ENCODE results near the gene NCF4.

DNA sequence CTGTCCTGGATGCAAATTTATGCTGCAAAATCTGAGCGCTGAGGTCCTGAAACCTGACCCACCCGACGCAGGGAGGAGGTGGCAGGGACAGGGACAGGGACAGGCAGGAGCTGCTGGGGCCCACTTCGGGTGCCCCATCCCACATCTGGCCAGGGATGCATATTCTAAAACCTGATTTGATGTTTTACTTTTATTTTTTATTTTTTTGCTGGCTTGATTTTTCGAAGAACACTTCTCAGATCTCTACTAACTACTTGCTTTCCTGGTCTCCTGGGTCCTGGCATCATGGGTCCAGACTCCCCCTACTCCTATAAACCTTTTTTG, 43.3 kb upstream of the NCF4 start:
- TF ChIP-seq, protein P1, sequence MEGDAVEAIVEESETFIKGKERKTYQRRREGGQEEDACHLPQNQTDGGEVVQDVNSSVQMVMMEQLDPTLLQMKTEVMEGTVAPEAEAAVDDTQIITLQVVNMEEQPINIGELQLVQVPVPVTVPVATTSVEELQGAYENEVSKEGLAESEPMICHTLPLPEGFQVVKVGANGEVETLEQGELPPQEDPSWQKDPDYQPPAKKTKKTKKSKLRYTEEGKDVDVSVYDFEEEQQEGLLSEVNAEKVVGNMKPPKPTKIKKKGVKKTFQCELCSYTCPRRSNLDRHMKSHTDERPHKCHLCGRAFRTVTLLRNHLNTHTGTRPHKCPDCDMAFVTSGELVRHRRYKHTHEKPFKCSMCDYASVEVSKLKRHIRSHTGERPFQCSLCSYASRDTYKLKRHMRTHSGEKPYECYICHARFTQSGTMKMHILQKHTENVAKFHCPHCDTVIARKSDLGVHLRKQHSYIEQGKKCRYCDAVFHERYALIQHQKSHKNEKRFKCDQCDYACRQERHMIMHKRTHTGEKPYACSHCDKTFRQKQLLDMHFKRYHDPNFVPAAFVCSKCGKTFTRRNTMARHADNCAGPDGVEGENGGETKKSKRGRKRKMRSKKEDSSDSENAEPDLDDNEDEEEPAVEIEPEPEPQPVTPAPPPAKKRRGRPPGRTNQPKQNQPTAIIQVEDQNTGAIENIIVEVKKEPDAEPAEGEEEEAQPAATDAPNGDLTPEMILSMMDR (IDR thresholded peaks at IDR 0.05): no peak
- TF ChIP-seq POLR2A (IDR thresholded peaks at IDR 0.05): no peak

Measured in esophagus squamous epithelium (tissue), 4 donors.